Karpas-422 (cell line): ENCODE measurements around the gene BAZ2B. TPM values are rescaled to one million over a fixed set of nuclear protein-coding genes. Genes with fewer than 3 reads are reported as not detected.

Experiments used
- DNase-seq: peaks from one replicate; pipeline ENCODE4 v3.0.0-alpha.2; 2015
- H2AFZ ChIP-seq: fragments of 200-600 bp; sonication (generic); 2 replicates; pipeline ENCODE4 v1.6.1; 2014; ENCODE audit warnings: antibody characterized with exemption, low read length, mixed read lengths
- H3K27ac ChIP-seq: fragments of 200-600 bp; sonication (generic); 2 replicates; pipeline ENCODE4 v1.5.1; 2014; ENCODE audit warnings: mild to moderate bottlenecking, low read length, moderate library complexity
- H3K27me3 ChIP-seq: fragments of 200-600 bp; sonication (generic); 2 replicates; pipeline ENCODE4 v1.6.1; 2014; ENCODE audit warnings: low read length, mixed read lengths
- H3K36me3 ChIP-seq: fragments of 200-600 bp; sonication (generic); 2 replicates; pipeline ENCODE4 v1.6.1; 2014; ENCODE audit warnings: low read length, mixed read lengths; ENCODE audit not compliant: insufficient read depth
- H3K4me1 ChIP-seq: fragments of 200-600 bp; sonication (generic); 2 replicates; pipeline ENCODE4 v1.6.1; 2014; ENCODE audit warnings: mild to moderate bottlenecking, low read length, mixed read lengths
- H3K4me2 ChIP-seq: fragments of 200-600 bp; sonication (generic); 2 replicates; pipeline ENCODE4 v1.6.1; 2014; ENCODE audit warnings: low read length, low read depth, mild to moderate bottlenecking; ENCODE audit not compliant: poor library complexity, severe bottlenecking
- H3K4me3 ChIP-seq: fragments of 200-600 bp; sonication (generic); 2 replicates; pipeline ENCODE4 v1.5.1; 2014; ENCODE audit warnings: mild to moderate bottlenecking, antibody characterized with exemption, low read length, mixed read lengths
- H3K79me2 ChIP-seq: fragments of 200-600 bp; sonication (generic); 2 replicates; pipeline ENCODE4 v1.6.1; 2014; ENCODE audit warnings: mild to moderate bottlenecking, low read length, mixed read lengths
- H3K9ac ChIP-seq: fragments of 200-600 bp; sonication (generic); 2 replicates; pipeline ENCODE4 v1.6.0; 2014; ENCODE audit warnings: low read length
- H3K9me2 ChIP-seq: fragments of 200-600 bp; sonication (generic), shearing (Covaris generic); replicated peaks from 2 replicates; pipeline ENCODE4 v1.6.0; 2014; ENCODE audit warnings: mild to moderate bottlenecking, low read length, moderate library complexity; ENCODE audit not compliant: insufficient read depth
- H3K9me3 ChIP-seq: fragments of 300-700, 200-600 bp; sonication (generic); 2 replicates; pipeline ENCODE4 v1.6.1; 2014; ENCODE audit warnings: low read length, mixed read lengths
- H4K20me1 ChIP-seq: fragments of 200-600 bp; sonication (generic); 2 replicates; pipeline ENCODE4 v1.6.1; 2014; ENCODE audit warnings: mild to moderate bottlenecking, antibody characterized with exemption, low read length, low read depth; ENCODE audit not compliant: insufficient read depth
- total RNA-seq: library from RNA; depleted of rRNA; stranded (reverse); fragments of >200 nt; shearing (Covaris generic); gene quantifications from 2 replicates; pipeline ENCODE4 v1.2.3, GENCODE V29; 2014; ENCODE audit warnings: low replicate concordance

BAZ2B gene
- total RNA-seq, 1 experiment from 2014 or later, result 2.2 TPM

- Histone ChIP-seq H3K4me2 (no peak overlapping the region), H3K9me2 (no peaks in the 10 kb centered on the region), H3K4me3 (no peak overlapping the region), H4K20me1 (no peaks in the 10 kb centered on the region), H3K9me3 (no peaks in the 10 kb centered on the region), H3K36me3 (no peaks in the 10 kb centered on the region), H2AFZ (no peak overlapping the region), H3K4me1 (no peaks in the 10 kb centered on the region), H3K27me3 (no peaks in the 10 kb centered on the region), H3K79me2 (no peaks in the 10 kb centered on the region), H3K27ac (no peak overlapping the region), H3K9ac (no peak overlapping the region)
- no peak for DNase-seq
Observed at GRCh38 chr2:159600752-159601151, 15.6 kb downstream of the BAZ2B start.

GRCh38 chr2:159595410-159596046, 20.8 kb downstream of the BAZ2B start:
- Histone ChIP-seq H3K4me1 (no peaks in the 10 kb centered on the region), H3K9me3 (no peaks in the 10 kb centered on the region), H2AFZ (no peak overlapping the region), H3K79me2 (no peaks in the 10 kb centered on the region), H3K9ac (no peak overlapping the region), H3K9me2 (no peaks in the 10 kb centered on the region), H3K4me2 (no peak overlapping the region), H3K27me3 (no peaks in the 10 kb centered on the region), H3K36me3 (no peaks in the 10 kb centered on the region), H3K4me3 (no peak overlapping the region), H4K20me1 (no peaks in the 10 kb centered on the region), H3K27ac (no peak overlapping the region)
- DNase-seq, result no peak

- H3K27me3 ChIP-seq, result no peaks in the 10 kb centered on the region
- H3K27ac ChIP-seq, result no peak overlapping the region
- H3K36me3 ChIP-seq, result no peaks in the 10 kb centered on the region
- H3K4me2 ChIP-seq, result no peak overlapping the region
- no peaks in the 10 kb centered on the region for H3K79me2 ChIP-seq
- H3K9ac ChIP-seq, result no peak overlapping the region
- H3K4me3 ChIP-seq, result no peak overlapping the region
- H3K9me2 ChIP-seq, result no peaks in the 10 kb centered on the region
- no peaks in the 10 kb centered on the region for H3K4me1 ChIP-seq
- H3K9me3 ChIP-seq, result no peaks in the 10 kb centered on the region
- H4K20me1 ChIP-seq, result no peaks in the 10 kb centered on the region
- DNase-seq, result no peak
- H2AFZ ChIP-seq, result no peak overlapping the region
Observed at GRCh38 chr2:159592441-159592840, 23.9 kb downstream of the BAZ2B start.

GRCh38 chr2:159591221-159591620, 25.1 kb downstream of the BAZ2B start:
- no peaks in the 10 kb centered on the region for H3K9me3 ChIP-seq
- no peak overlapping the region for H3K4me2 ChIP-seq
- DNase-seq, result no peak
- H3K9me2 ChIP-seq, result no peaks in the 10 kb centered on the region
- no peaks in the 10 kb centered on the region for H4K20me1 ChIP-seq
- H3K27me3 ChIP-seq, result no peaks in the 10 kb centered on the region
- no peak overlapping the region for H3K4me3 ChIP-seq
- H3K4me1 ChIP-seq, result no peaks in the 10 kb centered on the region
- no peak overlapping the region for H2AFZ ChIP-seq
- H3K27ac ChIP-seq, result no peak overlapping the region
- H3K36me3 ChIP-seq, result no peaks in the 10 kb centered on the region
- H3K79me2 ChIP-seq, result no peaks in the 10 kb centered on the region
- H3K9ac ChIP-seq, result no peak overlapping the region

GRCh38 chr2:159589286-159589685, 27.1 kb downstream of the BAZ2B start:
- Histone ChIP-seq H4K20me1 (no peaks in the 10 kb centered on the region), H3K4me2 (no peak overlapping the region), H3K4me1 (no peaks in the 10 kb centered on the region), H3K9me3 (no peaks in the 10 kb centered on the region), H3K9me2 (no peaks in the 10 kb centered on the region), H3K27ac (no peak overlapping the region), H3K4me3 (no peak overlapping the region), H2AFZ (no peak overlapping the region), H3K9ac (no peak overlapping the region), H3K79me2 (no peaks in the 10 kb centered on the region), H3K27me3 (no peaks in the 10 kb centered on the region), H3K36me3 (no peaks in the 10 kb centered on the region)
- DNase-seq, result no peak

GRCh38 chr2:159586034-159586433, 30.3 kb downstream of the BAZ2B start:
- Histone ChIP-seq H4K20me1 (no peaks in the 10 kb centered on the region), H3K4me3 (no peak overlapping the region), H3K9ac (no peak overlapping the region), H3K4me1 (no peaks in the 10 kb centered on the region), H3K27ac (no peak overlapping the region), H3K9me2 (no peaks in the 10 kb centered on the region), H3K36me3 (no peaks in the 10 kb centered on the region), H3K27me3 (no peaks in the 10 kb centered on the region), H3K9me3 (no peaks in the 10 kb centered on the region), H2AFZ (no peak overlapping the region), H3K4me2 (no peak overlapping the region), H3K79me2 (no peaks in the 10 kb centered on the region)
- DNase-seq, result no peak

GRCh38 chr2:159585622-159586021, 30.7 kb downstream of the BAZ2B start:
- H2AFZ ChIP-seq, result no peak overlapping the region
- no peaks in the 10 kb centered on the region for H3K27me3 ChIP-seq
- no peak overlapping the region for H3K4me3 ChIP-seq
- no peaks in the 10 kb centered on the region for H3K36me3 ChIP-seq
- no peak overlapping the region for H3K9ac ChIP-seq
- no peaks in the 10 kb centered on the region for H3K9me2 ChIP-seq
- H3K4me1 ChIP-seq, result no peaks in the 10 kb centered on the region
- H3K27ac ChIP-seq, result no peak overlapping the region
- no peaks in the 10 kb centered on the region for H3K79me2 ChIP-seq
- DNase-seq, result no peak
- H3K4me2 ChIP-seq, result no peak overlapping the region
- H4K20me1 ChIP-seq, result no peaks in the 10 kb centered on the region
- no peaks in the 10 kb centered on the region for H3K9me3 ChIP-seq

GRCh38 chr2:159584796-159585195, 31.6 kb downstream of the BAZ2B start:
- Histone ChIP-seq H3K4me3 (no peak overlapping the region), H3K9me3 (no peaks in the 10 kb centered on the region), H3K4me1 (no peaks in the 10 kb centered on the region), H3K4me2 (no peak overlapping the region), H2AFZ (no peak overlapping the region), H4K20me1 (no peaks in the 10 kb centered on the region), H3K79me2 (no peaks in the 10 kb centered on the region), H3K9ac (no peak overlapping the region), H3K27me3 (no peaks in the 10 kb centered on the region), H3K36me3 (no peaks in the 10 kb centered on the region), H3K9me2 (no peaks in the 10 kb centered on the region), H3K27ac (no peak overlapping the region)
- DNase-seq, result no peak
